Vagina (tissue), 2 donors: ENCODE measurements around the gene FAM53B. TPM values are rescaled to one million over a fixed set of nuclear protein-coding genes. Genes with fewer than 3 reads are reported as not detected.

ENCODE experiments used
- DNase-seq, 2 donors: peaks; one replicate each; pipeline ENCODE4 v3.0.0-alpha.2; 2017; ENCODE audit errors: extremely low spot score in 2 of 2
- H3K27ac ChIP-seq: fragments of 200-600 bp; sonication (generic); one replicate; pipeline ENCODE4 v1.5.1; 2019
- H3K27me3 ChIP-seq: fragments of 200-600 bp; sonication (generic); one replicate; pipeline ENCODE4 v1.5.1; 2019
- H3K36me3 ChIP-seq, 2 donors: fragments of 200-600 bp; sonication (generic); one replicate each; pipeline ENCODE4 v1.5.1; 2017 to 2019
- H3K4me1 ChIP-seq: fragments of 200-600 bp; sonication (generic); one replicate; pipeline ENCODE4 v1.5.1; 2019
- H3K4me3 ChIP-seq, 2 donors: fragments of 200-600 bp; sonication (generic); 1 replicate in 1 of 2; 2 replicates in 1 of 2; pipeline ENCODE4 v1.5.1; 2016 to 2019
- H3K9me3 ChIP-seq: fragments of 200-600 bp; sonication (generic); one replicate; pipeline ENCODE4 v1.5.1; 2019
- POLR2A ChIP-seq, 2 donors: fragments of 450-650 bp; IDR thresholded peaks; one replicate each; pipeline ENCODE4 v1.6.1; 2017; ENCODE audit warnings: antibody characterized with exemption in 2 of 2, mild to moderate bottlenecking in 2 of 2, moderate library complexity in 2 of 2
- POLR2AphosphoS5 ChIP-seq, 2 donors: sonication (generic); formaldehyde crosslinking; IDR thresholded peaks; one replicate each; pipeline ENCODE4 v1.9.0; 2017; ENCODE audit warnings: antibody characterized with exemption in 2 of 2, mild to moderate bottlenecking in 2 of 2, low read depth in 1 of 2; ENCODE audit not compliant: insufficient read depth in 1 of 2
- intact Hi-C: fragments of 100-400 bp; cut with DNase I; formaldehyde crosslinking; loops from one replicate; pipeline ENCODE4 v1.15.1; 2023
- total RNA-seq: library from RNA; depleted of rRNA; stranded (reverse); fragments of >200 nt; gene quantifications from one replicate; pipeline ENCODE4 v1.2.3, GENCODE V29; 2016
- TF ChIP-seq, protein P1 (sequence below), 3 experiments: fragments of 450-650 bp in 2 of 3; fragments of 200-600 bp in 1 of 3; sonication (generic) in 1 of 3; IDR thresholded peaks; one replicate each; pipeline ENCODE4 v1.5.1; 2017 to 2019; ENCODE audit warnings: antibody characterized with exemption in 3 of 3, mild to moderate bottlenecking in 2 of 3, moderate library complexity in 2 of 3

The FAM53B gene
- total RNA-seq, 1 donor from 2014 or later: 35.1 TPM

DNA sequence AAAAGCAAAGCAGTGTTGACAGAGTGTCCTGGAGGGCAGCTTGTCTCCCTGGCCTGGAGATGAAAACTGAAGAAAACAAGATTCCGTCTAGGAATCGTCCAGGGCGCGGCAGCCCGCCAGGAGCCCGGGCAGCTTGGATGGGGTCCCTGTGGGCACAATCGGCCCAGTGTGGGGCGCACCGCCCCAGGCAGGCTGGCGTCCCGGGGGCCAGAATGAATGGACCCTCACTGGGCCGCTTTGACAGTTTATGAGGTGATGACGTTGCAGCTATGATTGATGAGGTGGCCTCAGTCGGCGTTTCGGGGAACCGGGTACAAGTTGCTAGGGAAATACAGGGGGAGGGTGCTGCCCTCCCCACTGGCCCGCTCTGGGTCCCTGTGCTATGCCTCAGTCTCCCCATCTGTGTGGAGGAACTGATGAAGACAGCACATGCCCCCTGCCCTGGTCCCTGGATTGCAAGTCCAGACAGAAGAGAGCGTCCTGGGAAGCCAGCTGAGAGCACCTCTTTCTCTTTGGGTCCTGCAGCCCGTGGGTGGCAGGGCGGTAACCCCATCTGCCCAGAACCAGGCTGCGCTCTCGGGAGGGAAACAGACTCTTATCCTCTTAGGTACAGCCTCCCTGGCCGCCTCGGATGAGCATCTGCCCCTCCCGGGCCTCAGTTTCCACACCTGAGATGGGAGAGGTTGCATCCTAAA is 151.3 kb downstream of the FAM53B start:
- H3K4me3 ChIP-seq: no peak overlapping the region
- H3K36me3 ChIP-seq: no peaks in the 10 kb centered on the region
- peaks cover 26% of the 10 kb centered on the region for H3K4me1 ChIP-seq
- no peak for DNase-seq
- no peak overlapping the region for H3K27ac ChIP-seq
- no peaks in the 10 kb centered on the region for H3K27me3 ChIP-seq
- no peaks in the 10 kb centered on the region for H3K9me3 ChIP-seq
- TF ChIP-seq, protein P1, sequence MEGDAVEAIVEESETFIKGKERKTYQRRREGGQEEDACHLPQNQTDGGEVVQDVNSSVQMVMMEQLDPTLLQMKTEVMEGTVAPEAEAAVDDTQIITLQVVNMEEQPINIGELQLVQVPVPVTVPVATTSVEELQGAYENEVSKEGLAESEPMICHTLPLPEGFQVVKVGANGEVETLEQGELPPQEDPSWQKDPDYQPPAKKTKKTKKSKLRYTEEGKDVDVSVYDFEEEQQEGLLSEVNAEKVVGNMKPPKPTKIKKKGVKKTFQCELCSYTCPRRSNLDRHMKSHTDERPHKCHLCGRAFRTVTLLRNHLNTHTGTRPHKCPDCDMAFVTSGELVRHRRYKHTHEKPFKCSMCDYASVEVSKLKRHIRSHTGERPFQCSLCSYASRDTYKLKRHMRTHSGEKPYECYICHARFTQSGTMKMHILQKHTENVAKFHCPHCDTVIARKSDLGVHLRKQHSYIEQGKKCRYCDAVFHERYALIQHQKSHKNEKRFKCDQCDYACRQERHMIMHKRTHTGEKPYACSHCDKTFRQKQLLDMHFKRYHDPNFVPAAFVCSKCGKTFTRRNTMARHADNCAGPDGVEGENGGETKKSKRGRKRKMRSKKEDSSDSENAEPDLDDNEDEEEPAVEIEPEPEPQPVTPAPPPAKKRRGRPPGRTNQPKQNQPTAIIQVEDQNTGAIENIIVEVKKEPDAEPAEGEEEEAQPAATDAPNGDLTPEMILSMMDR (IDR thresholded peaks at IDR 0.05): no peak
- TF ChIP-seq POLR2AphosphoS5 (IDR thresholded peaks at IDR 0.05; ENCODE audit: insufficient read depth in 1 of 2, low read depth in 1 of 2) (no peak), POLR2A (IDR thresholded peaks at IDR 0.05) (no peak)
- intact Hi-C loops: no loop called here

DNA sequence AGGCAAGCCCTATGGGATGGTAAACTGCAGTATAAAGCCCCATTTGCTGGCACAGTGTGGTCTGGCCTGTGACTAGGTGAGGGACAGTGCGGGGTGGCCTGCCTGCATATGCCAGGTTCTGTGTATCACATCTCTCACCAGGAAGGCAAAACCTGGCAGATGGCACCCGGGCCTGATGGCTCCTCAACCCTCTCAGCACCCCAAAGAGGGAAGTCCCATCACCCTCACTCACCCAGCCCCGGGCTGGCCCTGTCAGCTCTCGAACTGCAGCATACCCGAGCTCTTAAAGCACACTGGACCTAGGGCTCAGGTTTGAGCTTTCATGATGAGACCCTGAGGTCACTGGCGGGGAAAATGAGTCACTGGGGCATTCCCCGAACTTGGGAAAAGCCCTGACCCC is 152.1 kb downstream of the FAM53B start:
- Histone ChIP-seq H3K9me3 (no peaks in the 10 kb centered on the region), H3K27me3 (no peaks in the 10 kb centered on the region), H3K4me1 (peaks cover 20% of the 10 kb centered on the region), H3K4me3 (no peak overlapping the region), H3K36me3 (no peaks in the 10 kb centered on the region), H3K27ac (no peak overlapping the region)
- TF ChIP-seq POLR2A (IDR thresholded peaks at IDR 0.05) (no peak), POLR2AphosphoS5 (IDR thresholded peaks at IDR 0.05; ENCODE audit: insufficient read depth in 1 of 2, low read depth in 1 of 2) (no peak)
- no peak for DNase-seq
- intact Hi-C loops: no loop called here

DNA sequence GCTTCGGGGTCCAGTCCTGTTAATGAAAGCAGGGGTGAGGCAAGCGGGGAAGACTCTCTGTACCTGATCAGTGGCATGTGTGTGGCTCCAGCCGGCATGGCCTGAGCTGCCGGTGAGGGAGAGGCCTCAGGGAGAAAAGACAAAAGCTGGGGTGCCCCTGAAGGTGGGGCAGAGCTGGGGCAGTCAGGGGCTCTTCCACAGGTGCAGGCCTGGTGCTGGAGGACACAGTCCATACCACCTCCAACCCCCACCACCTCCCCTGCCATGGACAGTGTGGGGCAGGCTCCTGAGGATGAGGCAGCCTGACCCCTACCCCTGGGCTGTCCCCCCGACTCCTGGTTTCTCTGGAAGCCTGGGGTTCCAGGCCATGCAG is 153.1 kb downstream of the FAM53B start:
- Histone ChIP-seq H3K27me3 (no peaks in the 10 kb centered on the region), H3K27ac (no peak overlapping the region), H3K4me1 (peaks cover 20% of the 10 kb centered on the region), H3K36me3 (no peaks in the 10 kb centered on the region), H3K4me3 (no peak overlapping the region), H3K9me3 (no peaks in the 10 kb centered on the region)
- no peak for DNase-seq
- TF ChIP-seq POLR2AphosphoS5 (IDR thresholded peaks at IDR 0.05; ENCODE audit: insufficient read depth in 1 of 2, low read depth in 1 of 2) (no peak), POLR2A (IDR thresholded peaks at IDR 0.05) (no peak)
- TF ChIP-seq, protein P1 (IDR thresholded peaks at IDR 0.05): no peak
- intact Hi-C loops: no loop called here

DNA sequence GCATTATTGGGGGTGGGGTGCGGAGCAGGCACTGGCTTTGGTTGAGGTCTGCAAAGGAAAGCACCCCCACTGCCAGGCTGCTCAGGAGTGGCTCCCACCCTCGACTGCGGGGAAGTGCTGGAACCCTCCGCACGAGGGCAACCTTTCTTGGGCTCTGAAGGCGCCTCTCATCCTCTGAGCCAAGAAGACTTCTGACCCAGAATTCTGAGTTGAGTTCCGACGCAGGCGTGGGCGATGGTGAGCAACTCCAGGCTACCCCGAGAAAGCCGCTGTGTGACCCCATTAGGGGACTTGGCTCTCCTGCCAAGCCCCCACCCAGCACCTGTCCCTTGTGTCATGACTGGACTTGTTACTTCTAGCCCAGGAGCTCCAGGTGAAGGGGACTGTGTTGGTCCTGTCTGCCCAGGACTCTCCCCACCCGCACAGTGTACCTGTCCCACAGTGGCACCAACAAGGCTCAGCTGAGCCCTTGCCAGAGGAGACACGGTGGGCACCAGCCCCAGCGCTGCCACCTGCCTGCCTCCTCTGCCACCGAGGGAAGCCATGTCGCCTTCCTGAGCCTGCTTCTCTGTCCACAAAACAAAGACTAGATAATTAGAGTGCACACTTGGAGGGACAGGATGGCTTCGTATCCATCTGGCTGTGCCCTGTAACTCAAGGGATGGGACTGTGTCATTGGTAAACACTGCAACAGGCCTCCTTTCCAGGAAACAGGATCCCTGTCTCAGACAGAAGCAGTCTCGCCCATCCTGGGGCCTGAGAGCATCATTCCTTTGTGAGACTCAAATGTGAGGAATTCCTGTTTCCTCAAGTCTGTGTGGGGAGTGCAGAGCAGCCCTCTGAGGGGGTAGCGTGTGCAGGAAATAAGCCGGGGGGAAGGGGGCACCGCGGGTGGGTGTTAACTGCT is 153.7 kb downstream of the FAM53B start:
- Histone ChIP-seq H3K36me3 (no peaks in the 10 kb centered on the region), H3K27me3 (no peaks in the 10 kb centered on the region), H3K4me3 (no peak overlapping the region), H3K4me1 (peaks cover 20% of the 10 kb centered on the region), H3K9me3 (no peaks in the 10 kb centered on the region), H3K27ac (peak overlapping the region; percentile 10)
- DNase-seq: no peak
- intact Hi-C loops: no loop called here
- TF ChIP-seq, protein P1 (IDR thresholded peaks at IDR 0.05): no peak
- no peak for TF ChIP-seq POLR2A (IDR thresholded peaks at IDR 0.05)
- TF ChIP-seq POLR2AphosphoS5 (IDR thresholded peaks at IDR 0.05; ENCODE audit: insufficient read depth in 1 of 2, low read depth in 1 of 2): no peak

DNA sequence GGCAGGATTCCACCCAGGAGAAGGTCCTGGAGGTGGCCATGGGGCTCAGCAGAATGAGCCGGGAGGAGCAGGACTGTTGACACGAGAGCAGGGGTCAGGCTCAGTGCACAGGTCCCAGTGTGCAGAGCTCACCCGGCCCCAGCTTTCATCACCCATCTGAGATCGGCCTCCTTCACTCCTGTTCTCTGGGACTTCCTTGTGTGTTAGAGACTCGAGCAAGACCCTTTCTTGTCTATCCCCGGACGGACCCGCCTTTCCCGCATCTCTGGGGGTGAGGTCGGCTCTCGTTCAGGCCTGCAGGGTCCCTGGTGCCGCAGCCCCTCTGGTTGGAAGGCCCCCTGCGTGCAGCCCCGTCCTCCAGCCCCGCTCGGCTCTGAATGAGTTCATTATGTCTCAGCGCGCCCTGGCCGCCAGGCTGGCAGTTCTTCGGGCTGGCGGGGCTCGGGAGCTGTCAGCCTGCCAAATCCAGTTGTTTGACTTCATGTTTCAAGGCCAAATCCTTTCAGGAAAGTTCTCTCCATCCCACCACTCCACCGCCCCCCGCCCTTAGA is 154.6 kb downstream of the FAM53B start:
- intact Hi-C loops: no loop called here
- no peaks in the 10 kb centered on the region for H3K36me3 ChIP-seq
- no peaks in the 10 kb centered on the region for H3K27me3 ChIP-seq
- no peak for DNase-seq
- H3K27ac ChIP-seq: peak overlapping the region; percentile 10
- TF ChIP-seq, protein P1 (IDR thresholded peaks at IDR 0.05): no peak
- TF ChIP-seq POLR2A (IDR thresholded peaks at IDR 0.05): no peak
- no peak for TF ChIP-seq POLR2AphosphoS5 (IDR thresholded peaks at IDR 0.05; ENCODE audit: insufficient read depth in 1 of 2, low read depth in 1 of 2)
- H3K4me3 ChIP-seq: no peak overlapping the region
- no peaks in the 10 kb centered on the region for H3K9me3 ChIP-seq
- H3K4me1 ChIP-seq: peaks cover 20% of the 10 kb centered on the region
